ENCODE measurements around the gene BLVRB. TPM values are rescaled to one million over a fixed set of nuclear protein-coding genes. Genes with fewer than 3 reads are reported as not detected.

The BLVRB gene
- total RNA-seq, 1 experiment from 2014 or later = 44.0 TPM

- no TSS peak for BruUV-seq (replicated peaks)
- no peak for TF ChIP-seq CTCF (IDR thresholded peaks at IDR 0.05; ENCODE audit: unreplicated experiment)
- no peaks in the 10 kb centered on the region for H3K9me3 Mint-ChIP-seq (ENCODE audit: unreplicated experiment)
- intact Hi-C loops (cut with micrococcal nuclease) = no loop called here
- POLR2A ChIA-PET = interaction anchor here (0.6 to 1.2 kb wide), 4 partner anchors 9 to 363 kb away, joined by 3 to 4 read pairs (median 3); partner anchors contain the start of gene BLVRB
- CTCF ChIA-PET = interaction anchor here (0.6 to 0.7 kb wide), 3 partner anchors 96 to 704 kb away, joined by 3 read pairs; no protein-coding TSS in a partner anchor
- H3K4me3 Mint-ChIP-seq (ENCODE audit: unreplicated experiment) = no peak overlapping the region
- peaks cover 6% of the 10 kb centered on the region for H3K36me3 Mint-ChIP-seq (ENCODE audit: insufficient read depth, unreplicated experiment)
- DNase-seq (ENCODE audit: unreplicated experiment) = no peak
- H3K4me1 Mint-ChIP-seq (ENCODE audit: insufficient read depth, unreplicated experiment) = no peaks in the 10 kb centered on the region
- H3K27ac Mint-ChIP-seq (ENCODE audit: low read depth, unreplicated experiment) = no peak overlapping the region
- no peaks in the 10 kb centered on the region for H3K27me3 Mint-ChIP-seq (ENCODE audit: insufficient read depth, unreplicated experiment)
Observed at GRCh38 chr19:40474737-40475136, 9.2 kb upstream of the BLVRB start.

- DNase-seq (ENCODE audit: unreplicated experiment) = no peak
- H3K27ac Mint-ChIP-seq (ENCODE audit: low read depth, unreplicated experiment) = no peak overlapping the region
- ChIA-PET CTCF (no interaction called here), POLR2A (no interaction called here)
- no peaks in the 10 kb centered on the region for H3K9me3 Mint-ChIP-seq (ENCODE audit: unreplicated experiment)
- TF ChIP-seq CTCF (IDR thresholded peaks at IDR 0.05; ENCODE audit: unreplicated experiment) = no peak
- H3K27me3 Mint-ChIP-seq (ENCODE audit: insufficient read depth, unreplicated experiment) = no peaks in the 10 kb centered on the region
- no peaks in the 10 kb centered on the region for H3K4me1 Mint-ChIP-seq (ENCODE audit: insufficient read depth, unreplicated experiment)
- no peak overlapping the region for H3K4me3 Mint-ChIP-seq (ENCODE audit: unreplicated experiment)
- H3K36me3 Mint-ChIP-seq (ENCODE audit: insufficient read depth, unreplicated experiment) = peaks cover 6% of the 10 kb centered on the region
- intact Hi-C loops (cut with micrococcal nuclease) = no loop called here
- BruUV-seq (replicated peaks) = no TSS peak
Observed at GRCh38 chr19:40472516-40472915, 7.0 kb upstream of the BLVRB start.

GRCh38 chr19:40471111-40471510 is 5.6 kb upstream of the BLVRB start:
- Mint-ChIP-seq H3K9me3 (ENCODE audit: unreplicated experiment) (no peaks in the 10 kb centered on the region), H3K36me3 (ENCODE audit: insufficient read depth, unreplicated experiment) (peaks cover 6% of the 10 kb centered on the region), H3K4me3 (ENCODE audit: unreplicated experiment) (no peak overlapping the region), H3K27ac (ENCODE audit: low read depth, unreplicated experiment) (no peak overlapping the region), H3K4me1 (ENCODE audit: insufficient read depth, unreplicated experiment) (peaks cover 6% of the 10 kb centered on the region), H3K27me3 (ENCODE audit: insufficient read depth, unreplicated experiment) (no peaks in the 10 kb centered on the region)
- BruUV-seq (replicated peaks) = no TSS peak
- no peak for DNase-seq (ENCODE audit: unreplicated experiment)
- POLR2A ChIA-PET = no interaction called here
- intact Hi-C loops (cut with micrococcal nuclease) = no loop called here
- no peak for TF ChIP-seq CTCF (IDR thresholded peaks at IDR 0.05; ENCODE audit: unreplicated experiment)
- CTCF ChIA-PET = no interaction called here

DNA sequence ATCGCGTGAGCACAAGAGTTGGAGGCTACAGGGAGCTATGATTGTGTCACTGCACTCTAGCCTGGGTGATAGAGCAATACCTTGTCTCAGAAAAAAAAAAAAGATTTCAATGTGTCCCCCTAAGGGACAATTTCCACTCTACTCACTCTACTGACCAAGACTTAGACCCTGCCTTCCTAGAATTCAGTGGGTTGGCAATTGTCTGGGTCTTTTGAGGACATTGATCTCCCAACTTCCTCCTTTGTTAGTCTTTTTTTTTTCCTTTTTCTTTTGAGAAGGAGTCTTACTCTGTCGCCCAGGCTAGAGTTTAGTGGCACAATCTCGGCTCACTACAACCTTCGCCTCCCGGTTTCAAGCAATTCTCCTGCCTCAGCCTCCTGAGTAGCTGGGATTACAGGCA is 3.5 kb upstream of the BLVRB start:
- no peak for TF ChIP-seq CTCF (IDR thresholded peaks at IDR 0.05; ENCODE audit: unreplicated experiment)
- H3K9me3 Mint-ChIP-seq (ENCODE audit: unreplicated experiment) = no peaks in the 10 kb centered on the region
- peaks cover 9% of the 10 kb centered on the region for H3K4me1 Mint-ChIP-seq (ENCODE audit: insufficient read depth, unreplicated experiment)
- BruUV-seq (replicated peaks) = no TSS peak
- ChIA-PET POLR2A (interaction anchor here (1.2 kb wide), 1 partner anchor 137 kb away, joined by 4 read pairs; no protein-coding TSS in a partner anchor), CTCF (interaction anchor here (0.6 kb wide), 1 partner anchor 1223 kb away, joined by 3 read pairs; no protein-coding TSS in a partner anchor)
- no peak for DNase-seq (ENCODE audit: unreplicated experiment)
- no peak overlapping the region for H3K27ac Mint-ChIP-seq (ENCODE audit: low read depth, unreplicated experiment)
- H3K27me3 Mint-ChIP-seq (ENCODE audit: insufficient read depth, unreplicated experiment) = no peaks in the 10 kb centered on the region
- H3K4me3 Mint-ChIP-seq (ENCODE audit: unreplicated experiment) = no peak overlapping the region
- peaks cover 6% of the 10 kb centered on the region for H3K36me3 Mint-ChIP-seq (ENCODE audit: insufficient read depth, unreplicated experiment)
- intact Hi-C loops (cut with micrococcal nuclease) = no loop called here
